ENCODE results near the gene XIRP2.

GRCh38 chr2:167057446-167057845, 169.2 kb downstream of the XIRP2 start:
- no peak for TF ChIP-seq CTCF (IDR thresholded peaks at IDR 0.05; ENCODE audit: low read depth, low read length)
- TF ChIP-seq POLR2A (IDR thresholded peaks at IDR 0.05; ENCODE audit: extremely low read depth, insufficient read length) = no peak
- TF ChIP-seq MAX (IDR thresholded peaks at IDR 0.05; ENCODE audit: low read depth, low read length) = no peak
- no peak for TF ChIP-seq MYC (IDR thresholded peaks at IDR 0.05; ENCODE audit: low read depth, low read length)
